WTC11 (cell line): ENCODE data around the gene SNAPC1.

Experiments used
- CTCF ChIP-seq: fragments of 200-600 bp; IDR thresholded peaks from 2 replicates; pipeline ENCODE4 v1.8.0; 2022; ENCODE audit warnings: antibody characterized with exemption
- ELF4 ChIP-seq: sonication (generic); formaldehyde crosslinking; IDR thresholded peaks from 2 replicates; pipeline ENCODE4 v1.8.1; 2022; ENCODE audit warnings: low read depth, mild to moderate bottlenecking, moderate library complexity, missing genetic modification reagents
- EMX1 ChIP-seq: fragments of 250-450 bp; sonication (Bioruptor Pico); IDR thresholded peaks from 2 replicates; pipeline ENCODE4 v1.8.0; 2021; ENCODE audit warnings: mild to moderate bottlenecking
- ETV6 ChIP-seq: sonication (generic); formaldehyde crosslinking; IDR thresholded peaks from 2 replicates; pipeline ENCODE4 v1.8.1; 2022; ENCODE audit warnings: mild to moderate bottlenecking, missing genetic modification reagents
- FOXJ3 ChIP-seq: sonication (generic); formaldehyde crosslinking; IDR thresholded peaks from 2 replicates; pipeline ENCODE4 v1.9.0; 2021; ENCODE audit warnings: missing genetic modification reagents, mild to moderate bottlenecking, borderline replicate concordance
- JUN ChIP-seq: sonication (generic); formaldehyde crosslinking; IDR thresholded peaks from 2 replicates; pipeline ENCODE4 v1.8.0; 2023; ENCODE audit warnings: mild to moderate bottlenecking, missing genetic modification reagents
- NR2C2 ChIP-seq: sonication (generic); formaldehyde crosslinking; IDR thresholded peaks from 2 replicates; pipeline ENCODE4 v1.8.0; 2022; ENCODE audit warnings: mild to moderate bottlenecking, missing genetic modification reagents
- SMAD4 ChIP-seq: sonication (generic); formaldehyde crosslinking; IDR thresholded peaks from 2 replicates; pipeline ENCODE4 v1.8.0; 2022; ENCODE audit warnings: mild to moderate bottlenecking, missing genetic modification reagents
- ZNF121 ChIP-seq: sonication (generic); formaldehyde crosslinking; IDR thresholded peaks from 2 replicates; pipeline ENCODE4 v1.8.0; 2023; ENCODE audit warnings: missing genetic modification reagents
- TF ChIP-seq, protein P1 (sequence below): fragments of 250-450 bp; sonication (Bioruptor Pico); IDR thresholded peaks from 2 replicates; pipeline ENCODE4 v1.9.0; 2021; ENCODE audit warnings: mild to moderate bottlenecking
- TF ChIP-seq, protein P2 (sequence below): sonication (generic); formaldehyde crosslinking; conservative IDR thresholded peaks from 2 replicates; pipeline ENCODE4 v1.8.1; 2023; ENCODE audit warnings: mild to moderate bottlenecking, low read depth, missing genetic modification reagents, moderate library complexity

- TF ChIP-seq NR2C2 (CRISPR knock-in tag) (no peak), ELF4 (CRISPR knock-in tag) (no peak), ETV6 (no peak), CTCF (no peak), EMX1 (CRISPR knock-in tag) (no peak), ZNF121 (no peak), FOXJ3 (no peak), SMAD4 (CRISPR knock-in tag) (no peak), JUN (CRISPR knock-in tag) (no peak)
- TF ChIP-seq, protein P1, sequence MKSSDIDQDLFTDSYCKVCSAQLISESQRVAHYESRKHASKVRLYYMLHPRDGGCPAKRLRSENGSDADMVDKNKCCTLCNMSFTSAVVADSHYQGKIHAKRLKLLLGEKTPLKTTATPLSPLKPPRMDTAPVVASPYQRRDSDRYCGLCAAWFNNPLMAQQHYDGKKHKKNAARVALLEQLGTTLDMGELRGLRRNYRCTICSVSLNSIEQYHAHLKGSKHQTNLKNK, result no peak
- TF ChIP-seq, protein P2, sequence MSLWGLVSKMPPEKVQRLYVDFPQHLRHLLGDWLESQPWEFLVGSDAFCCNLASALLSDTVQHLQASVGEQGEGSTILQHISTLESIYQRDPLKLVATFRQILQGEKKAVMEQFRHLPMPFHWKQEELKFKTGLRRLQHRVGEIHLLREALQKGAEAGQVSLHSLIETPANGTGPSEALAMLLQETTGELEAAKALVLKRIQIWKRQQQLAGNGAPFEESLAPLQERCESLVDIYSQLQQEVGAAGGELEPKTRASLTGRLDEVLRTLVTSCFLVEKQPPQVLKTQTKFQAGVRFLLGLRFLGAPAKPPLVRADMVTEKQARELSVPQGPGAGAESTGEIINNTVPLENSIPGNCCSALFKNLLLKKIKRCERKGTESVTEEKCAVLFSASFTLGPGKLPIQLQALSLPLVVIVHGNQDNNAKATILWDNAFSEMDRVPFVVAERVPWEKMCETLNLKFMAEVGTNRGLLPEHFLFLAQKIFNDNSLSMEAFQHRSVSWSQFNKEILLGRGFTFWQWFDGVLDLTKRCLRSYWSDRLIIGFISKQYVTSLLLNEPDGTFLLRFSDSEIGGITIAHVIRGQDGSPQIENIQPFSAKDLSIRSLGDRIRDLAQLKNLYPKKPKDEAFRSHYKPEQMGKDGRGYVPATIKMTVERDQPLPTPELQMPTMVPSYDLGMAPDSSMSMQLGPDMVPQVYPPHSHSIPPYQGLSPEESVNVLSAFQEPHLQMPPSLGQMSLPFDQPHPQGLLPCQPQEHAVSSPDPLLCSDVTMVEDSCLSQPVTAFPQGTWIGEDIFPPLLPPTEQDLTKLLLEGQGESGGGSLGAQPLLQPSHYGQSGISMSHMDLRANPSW (CRISPR knock-in tag), result no peak
Measured at GRCh38 chr14:61719344-61720293, 42.6 kb upstream of the SNAPC1 start.
